GM10248 (cell line): ENCODE results near the gene AARSD1.

Experiments
- CTCF ChIA-PET: fragments of 300-600 bp; sonication (Branson Sonifier 250); formaldehyde crosslinking; extraction: SDS; loops from one replicate; lab custom pipeline; 2021; ENCODE audit warnings: antibody characterized with exemption; lab: Yijun Ruan, JAX
- POLR2A ChIA-PET: fragments of 350-650 bp; sonication (Branson Sonifier 250); formaldehyde crosslinking; extraction: SDS; loops from one replicate; lab custom pipeline; 2020; ENCODE audit warnings: antibody characterized with exemption; lab: Yijun Ruan, JAX
- DNase-seq: peaks from one replicate; pipeline ENCODE4 v3.0.0; 2012; ENCODE audit errors: extremely low spot score
- TF ChIP-seq, protein P1 (sequence below): IDR thresholded peaks from 2 replicates; pipeline ENCODE4 v1.5.1; 2012; ENCODE audit warnings: mild to moderate bottlenecking, low read depth; ENCODE audit errors: extremely low read depth, missing control alignments, control extremely low read depth

AARSD1 gene, protein sequence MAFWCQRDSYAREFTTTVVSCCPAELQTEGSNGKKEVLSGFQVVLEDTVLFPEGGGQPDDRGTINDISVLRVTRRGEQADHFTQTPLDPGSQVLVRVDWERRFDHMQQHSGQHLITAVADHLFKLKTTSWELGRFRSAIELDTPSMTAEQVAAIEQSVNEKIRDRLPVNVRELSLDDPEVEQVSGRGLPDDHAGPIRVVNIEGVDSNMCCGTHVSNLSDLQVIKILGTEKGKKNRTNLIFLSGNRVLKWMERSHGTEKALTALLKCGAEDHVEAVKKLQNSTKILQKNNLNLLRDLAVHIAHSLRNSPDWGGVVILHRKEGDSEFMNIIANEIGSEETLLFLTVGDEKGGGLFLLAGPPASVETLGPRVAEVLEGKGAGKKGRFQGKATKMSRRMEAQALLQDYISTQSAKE

GRCh38 chr17:42964161-42964932 lies at the start of gene AARSD1:
TSS of gene AARSD1 (minus strand) at chr17:42964454. CDS start at chr17:42964440, 14 bp downstream.
- ChIA-PET POLR2A (interaction anchor here (0.8 to 1.2 kb wide), 2 partner anchors 34 kb away, joined by 3 to 4 read pairs; partner anchors contain the start of gene RPL27), CTCF (no interaction called here)
- TF ChIP-seq, protein P1, sequence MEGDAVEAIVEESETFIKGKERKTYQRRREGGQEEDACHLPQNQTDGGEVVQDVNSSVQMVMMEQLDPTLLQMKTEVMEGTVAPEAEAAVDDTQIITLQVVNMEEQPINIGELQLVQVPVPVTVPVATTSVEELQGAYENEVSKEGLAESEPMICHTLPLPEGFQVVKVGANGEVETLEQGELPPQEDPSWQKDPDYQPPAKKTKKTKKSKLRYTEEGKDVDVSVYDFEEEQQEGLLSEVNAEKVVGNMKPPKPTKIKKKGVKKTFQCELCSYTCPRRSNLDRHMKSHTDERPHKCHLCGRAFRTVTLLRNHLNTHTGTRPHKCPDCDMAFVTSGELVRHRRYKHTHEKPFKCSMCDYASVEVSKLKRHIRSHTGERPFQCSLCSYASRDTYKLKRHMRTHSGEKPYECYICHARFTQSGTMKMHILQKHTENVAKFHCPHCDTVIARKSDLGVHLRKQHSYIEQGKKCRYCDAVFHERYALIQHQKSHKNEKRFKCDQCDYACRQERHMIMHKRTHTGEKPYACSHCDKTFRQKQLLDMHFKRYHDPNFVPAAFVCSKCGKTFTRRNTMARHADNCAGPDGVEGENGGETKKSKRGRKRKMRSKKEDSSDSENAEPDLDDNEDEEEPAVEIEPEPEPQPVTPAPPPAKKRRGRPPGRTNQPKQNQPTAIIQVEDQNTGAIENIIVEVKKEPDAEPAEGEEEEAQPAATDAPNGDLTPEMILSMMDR: no peak
- DNase-seq: peak; percentile 92

DNA sequence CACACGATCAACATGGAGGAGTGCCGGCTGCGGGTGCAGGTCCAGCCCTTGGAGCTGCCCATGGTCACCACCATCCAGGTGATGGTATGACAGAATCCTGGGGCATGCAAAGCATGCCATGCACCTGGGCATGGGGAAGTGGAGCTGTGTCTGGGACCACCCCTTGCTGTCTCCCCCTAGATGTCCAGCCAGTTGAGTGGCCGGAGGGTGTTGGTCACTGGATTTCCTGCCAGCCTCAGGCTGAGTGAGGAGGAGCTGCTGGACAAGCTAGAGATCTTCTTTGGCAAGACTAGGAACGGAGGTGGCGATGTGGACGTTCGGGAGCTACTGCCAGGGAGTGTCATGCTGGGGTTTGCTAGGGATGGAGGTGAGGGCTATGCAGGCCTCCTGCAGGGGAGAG lies 49.0 kb upstream of the AARSD1 start:
- ChIA-PET POLR2A (interaction anchor here (0.5 kb wide), 1 partner anchor 191 kb away, joined by 3 read pairs; no protein-coding TSS in a partner anchor), CTCF (interaction anchor here (3.3 kb wide), 1 partner anchor 16 kb away, joined by 18 read pairs; the partner anchor contains the start of gene RPL27)
- DNase-seq: no peak
- TF ChIP-seq, protein P1: no peak

GRCh38 chr17:43011728-43012472 lies 47.6 kb upstream of the AARSD1 start:
- POLR2A ChIA-PET: interaction anchor here (1.0 to 1.1 kb wide), 2 partner anchors 8 to 14 kb away, joined by 3 to 4 read pairs; partner anchors contain the start of gene RPL27
- TF ChIP-seq, protein P1: no peak
- no peak for DNase-seq
- CTCF ChIA-PET: interaction anchor here (0.9 to 3.3 kb wide), 2 partner anchors 9 to 14 kb away, joined by 3 to 18 read pairs; partner anchors contain the start of gene RPL27

DNA sequence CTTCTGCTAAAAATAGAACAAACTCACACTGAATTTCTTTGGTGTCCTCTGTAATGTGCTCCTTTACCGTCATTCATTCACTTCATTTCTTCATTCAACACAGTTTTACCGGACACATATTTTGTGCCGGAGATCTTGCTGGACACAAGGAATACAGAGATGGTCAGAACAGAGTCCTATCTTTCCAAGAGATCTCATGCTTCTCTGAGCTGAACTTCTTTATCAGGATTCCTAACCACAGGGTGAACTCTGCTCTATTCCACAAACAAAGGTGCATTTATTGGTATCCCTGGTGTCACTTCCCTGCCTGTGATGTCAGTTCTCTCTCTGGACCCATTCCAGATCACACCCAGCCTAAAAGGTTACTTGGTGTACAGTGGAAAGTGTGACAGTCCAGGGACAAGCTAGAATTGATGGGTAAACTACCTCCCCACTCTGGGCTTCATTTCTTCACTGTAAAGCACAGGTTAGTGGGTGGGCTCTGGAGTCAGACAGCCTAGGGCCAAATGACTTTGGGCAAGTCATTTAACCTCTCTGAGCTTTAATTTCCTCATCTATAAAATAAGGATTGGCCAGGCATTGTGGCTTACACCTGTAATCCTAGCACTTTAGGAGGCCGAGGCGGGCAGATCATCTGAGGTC lies 46.5 kb upstream of the AARSD1 start:
- CTCF ChIA-PET: interaction anchor here (0.9 to 3.3 kb wide), 2 partner anchors 11 to 13 kb away, joined by 3 to 18 read pairs; partner anchors contain the start of gene RPL27
- TF ChIP-seq, protein P1: no peak
- POLR2A ChIA-PET: interaction anchor here (0.6 kb wide), 1 partner anchor 357 kb away, joined by 3 read pairs; no protein-coding TSS in a partner anchor
- DNase-seq: no peak

- peak; percentile 90 for DNase-seq
- TF ChIP-seq, protein P1: peak; percentile 66
- ChIA-PET POLR2A (interaction anchor here (0.7 to 1.7 kb wide), 4 partner anchors 9 to 205 kb away, joined by 3 to 9 read pairs (median 3); partner anchors contain the start of gene TMEM106A), CTCF (interaction anchor here (0.8 to 2.1 kb wide), 7 partner anchors 9 to 328 kb away, joined by 3 to 18 read pairs (median 3); partner anchors contain the start of gene RPL27)
Measured at GRCh38 chr17:43006639-43007551, 42.6 kb upstream of the AARSD1 start, which contains the start of gene IFI35. TSS of gene IFI35 (plus strand) at chr17:43006784. CDS start at chr17:43006948, 164 bp downstream.
